Hepatocyte (in vitro differentiated cells): ENCODE measurements around the gene LASP1. TPM values are rescaled to one million over a fixed set of nuclear protein-coding genes. Genes with fewer than 3 reads are reported as not detected.
"Not testable (repeated sequence)": the region's sequence is repeated elsewhere in the genome, so short reads cannot be mapped to it uniquely, and the experiment has no call there.

ENCODE experiments used
- DNase-seq: peaks from one replicate; pipeline ENCODE4 v3.0.0-alpha.2; 2016; ENCODE audit warnings: low spot score
- H2AFZ ChIP-seq: fragments of 200-600 bp; sonication (generic); 2 replicates; pipeline ENCODE4 v1.6.0; 2016; ENCODE audit warnings: antibody characterized with exemption, mild to moderate bottlenecking
- H3K27ac ChIP-seq: fragments of 200-600 bp; sonication (generic); 2 replicates; pipeline ENCODE4 v1.5.1; 2016; ENCODE audit warnings: mild to moderate bottlenecking
- H3K27me3 ChIP-seq: fragments of 200-600 bp; sonication (generic); 2 replicates; pipeline ENCODE4 v1.6.1; 2016
- H3K36me3 ChIP-seq: fragments of 200-600 bp; sonication (generic); replicated peaks from 2 replicates; pipeline ENCODE4 v1.5.1; 2016; ENCODE audit warnings: low read depth; ENCODE audit not compliant: insufficient read depth
- H3K4me1 ChIP-seq: fragments of 200-600 bp; sonication (generic); 2 replicates; pipeline ENCODE4 v1.5.1; 2016; ENCODE audit warnings: mild to moderate bottlenecking, moderate library complexity; ENCODE audit not compliant: insufficient read depth
- H3K4me2 ChIP-seq: fragments of 200-600 bp; sonication (generic); 2 replicates; pipeline ENCODE4 v1.6.0; 2016
- H3K4me3 ChIP-seq: fragments of 200-600 bp; sonication (generic); 2 replicates; pipeline ENCODE4 v1.5.1; 2016; ENCODE audit warnings: mild to moderate bottlenecking
- H3K79me2 ChIP-seq: fragments of 200-600 bp; sonication (generic); 2 replicates; pipeline ENCODE4 v1.6.0; 2017; ENCODE audit warnings: mild to moderate bottlenecking
- H3K9me2 ChIP-seq: fragments of 200-600 bp; sonication (generic); replicated peaks from 2 replicates; pipeline ENCODE4 v1.6.0; 2017; ENCODE audit warnings: mild to moderate bottlenecking; ENCODE audit not compliant: insufficient read depth
- H3K9me3 ChIP-seq: fragments of 200-600 bp; sonication (generic); 2 replicates; pipeline ENCODE4 v1.5.1; 2016; ENCODE audit warnings: low read depth, mild to moderate bottlenecking
- H4K20me1 ChIP-seq: fragments of 200-600 bp; sonication (generic); 2 replicates; pipeline ENCODE4 v1.6.0; 2016; ENCODE audit warnings: mild to moderate bottlenecking; ENCODE audit not compliant: insufficient read depth, poor library complexity, severe bottlenecking
- EZH2 ChIP-seq: fragments of 200-600 bp; sonication (generic); IDR thresholded peaks from 2 replicates; pipeline ENCODE4 v1.6.1; 2016; ENCODE audit warnings: antibody characterized with exemption, mild to moderate bottlenecking, borderline replicate concordance
- EZH2phosphoT487 ChIP-seq: fragments of 200-600 bp; sonication (generic); IDR thresholded peaks from one replicate; pipeline ENCODE4 v1.6.1; 2018; ENCODE audit warnings: antibody characterized with exemption, mild to moderate bottlenecking, low read depth, moderate library complexity; ENCODE audit not compliant: unreplicated experiment, severe bottlenecking
- WGBS: methylation state at CpG from one replicate; pipeline ENCODE4 v1.1.6; 2016; ENCODE audit warnings: low lambda C conversion rate; ENCODE audit errors: missing lambda C conversion rate; 5-methylcytosine and 5-hydroxymethylcytosine counted together
- polyA plus RNA-seq: library from polyadenylated mRNA; unstranded; fragments of >200 nt; fragmentation: Nextera tagmentation; extraction: Ambion mirVana; gene quantifications from 2 replicates; pipeline ENCODE4 v1.2.1, GENCODE V29; 2016
- total RNA-seq: library from RNA; depleted of rRNA; stranded (reverse); fragments of >200 nt; gene quantifications from 2 replicates; pipeline ENCODE4 v1.2.3, GENCODE V29; 2014
- TF ChIP-seq, protein P1 (sequence below): fragments of 200-600 bp; sonication (generic); IDR thresholded peaks from 2 replicates; pipeline ENCODE4 v1.5.1; 2016; ENCODE audit warnings: antibody characterized with exemption, mild to moderate bottlenecking; ENCODE audit not compliant: poor library complexity

The LASP1 gene
- total and polyA plus RNA-seq, 2 experiments from 2014 or later = 141 to 238 TPM

DNA sequence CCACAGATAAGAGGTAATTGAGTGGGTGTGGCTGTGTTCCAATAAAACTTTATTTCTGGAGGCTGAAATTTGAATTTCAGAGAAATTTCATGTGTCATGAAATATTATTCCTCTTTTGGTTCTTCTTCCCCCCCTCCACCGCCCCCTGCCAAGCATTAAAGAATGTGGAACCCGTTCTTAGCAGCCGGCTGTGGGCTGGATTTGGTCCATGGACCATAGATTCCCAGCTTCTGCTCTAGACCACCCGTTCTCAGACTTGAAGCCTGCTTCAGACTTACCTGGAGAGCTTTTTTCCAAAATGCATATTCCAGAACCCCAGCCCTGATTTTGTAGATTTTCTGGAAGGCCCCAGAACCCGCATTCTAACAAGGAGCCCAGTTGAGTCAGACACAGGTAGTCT lies 40.5 kb downstream of the LASP1 start:
- peaks cover 20% of the 10 kb centered on the region for H3K4me1 ChIP-seq
- no peak for TF ChIP-seq EZH2phosphoT487
- no peak for TF ChIP-seq EZH2

DNA sequence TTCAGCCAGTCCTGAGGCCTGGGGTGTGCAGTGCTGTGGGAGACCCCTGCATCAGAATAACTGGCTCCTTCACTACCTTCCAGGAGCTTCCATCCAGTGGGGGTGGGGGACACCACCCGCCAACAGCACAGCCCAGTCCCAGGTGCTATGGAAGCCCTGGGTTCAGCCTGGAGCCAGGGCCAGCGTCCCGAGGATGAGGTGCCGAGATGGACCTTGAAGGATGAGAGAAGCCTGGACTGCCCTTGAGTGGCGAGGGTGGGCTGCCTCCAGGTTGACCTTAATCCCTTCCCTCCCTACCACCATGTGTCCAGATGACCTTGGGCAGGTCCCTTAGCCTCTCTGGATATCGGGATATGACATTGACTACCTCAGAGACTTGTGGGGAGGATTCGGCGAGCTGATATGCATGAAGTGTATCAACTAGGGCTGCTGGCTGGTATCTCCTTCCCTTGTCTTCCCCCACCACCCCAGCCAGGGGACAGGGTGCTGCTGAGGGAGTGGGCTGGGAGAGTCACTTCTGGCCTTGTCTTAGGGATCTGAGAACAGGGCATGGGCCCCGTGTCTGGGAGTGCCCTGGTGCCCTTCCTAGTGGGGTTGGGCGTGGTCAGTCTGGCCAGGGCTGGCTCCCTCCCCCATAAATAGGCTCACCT lies 41.3 kb downstream of the LASP1 start:
- Histone ChIP-seq H3K27me3 (no peaks in the 10 kb centered on the region), H3K79me2 (peaks cover 63% of the 10 kb centered on the region), H3K9me2 (no peaks in the 10 kb centered on the region), H3K4me3 (no peak overlapping the region), H3K27ac (no peak overlapping the region), H3K4me1 (peaks cover 20% of the 10 kb centered on the region), H3K36me3 (no peaks in the 10 kb centered on the region), H2AFZ (no peak overlapping the region), H3K9me3 (no peaks in the 10 kb centered on the region), H3K4me2 (no peak overlapping the region), H4K20me1 (peaks cover 77% of the 10 kb centered on the region)
- DNase-seq = no peak
- WGBS = 90% methylated on average over 10 of the region's 10 CpGs
- TF ChIP-seq, protein P1, sequence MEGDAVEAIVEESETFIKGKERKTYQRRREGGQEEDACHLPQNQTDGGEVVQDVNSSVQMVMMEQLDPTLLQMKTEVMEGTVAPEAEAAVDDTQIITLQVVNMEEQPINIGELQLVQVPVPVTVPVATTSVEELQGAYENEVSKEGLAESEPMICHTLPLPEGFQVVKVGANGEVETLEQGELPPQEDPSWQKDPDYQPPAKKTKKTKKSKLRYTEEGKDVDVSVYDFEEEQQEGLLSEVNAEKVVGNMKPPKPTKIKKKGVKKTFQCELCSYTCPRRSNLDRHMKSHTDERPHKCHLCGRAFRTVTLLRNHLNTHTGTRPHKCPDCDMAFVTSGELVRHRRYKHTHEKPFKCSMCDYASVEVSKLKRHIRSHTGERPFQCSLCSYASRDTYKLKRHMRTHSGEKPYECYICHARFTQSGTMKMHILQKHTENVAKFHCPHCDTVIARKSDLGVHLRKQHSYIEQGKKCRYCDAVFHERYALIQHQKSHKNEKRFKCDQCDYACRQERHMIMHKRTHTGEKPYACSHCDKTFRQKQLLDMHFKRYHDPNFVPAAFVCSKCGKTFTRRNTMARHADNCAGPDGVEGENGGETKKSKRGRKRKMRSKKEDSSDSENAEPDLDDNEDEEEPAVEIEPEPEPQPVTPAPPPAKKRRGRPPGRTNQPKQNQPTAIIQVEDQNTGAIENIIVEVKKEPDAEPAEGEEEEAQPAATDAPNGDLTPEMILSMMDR = no peak
- TF ChIP-seq EZH2 = no peak
- no peak for TF ChIP-seq EZH2phosphoT487

More for the DNA sequence above, 40.5 kb downstream of the LASP1 start:
- Histone ChIP-seq H3K4me2 (no peak overlapping the region), H3K9me3 (no peaks in the 10 kb centered on the region), H3K9me2 (no peaks in the 10 kb centered on the region), H3K4me3 (no peak overlapping the region), H3K27ac (no peak overlapping the region), H3K36me3 (no peaks in the 10 kb centered on the region), H3K79me2 (peaks cover 68% of the 10 kb centered on the region), H2AFZ (no peak overlapping the region), H4K20me1 (peaks cover 79% of the 10 kb centered on the region), H3K27me3 (no peaks in the 10 kb centered on the region)
- 88% methylated on average over 5 of the region's 5 CpGs for WGBS
- DNase-seq = no peak

DNA sequence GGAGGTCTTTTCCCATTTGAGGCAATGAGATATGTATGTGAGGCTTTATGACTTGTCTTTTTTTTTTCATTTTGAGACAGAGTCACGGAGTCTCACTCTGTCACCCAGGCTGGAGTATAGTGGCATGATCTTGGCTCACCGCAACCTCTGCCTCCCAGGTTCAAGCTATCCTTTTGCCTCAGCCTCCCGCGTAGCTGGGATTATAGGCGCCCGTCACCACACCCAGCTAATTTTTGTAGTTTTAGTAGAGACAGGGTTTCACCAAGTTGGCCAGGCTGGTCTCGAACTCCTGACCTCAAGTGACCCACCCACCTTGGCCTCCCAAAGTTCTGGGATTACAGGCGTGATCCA lies 41.8 kb downstream of the LASP1 start:
- not testable (repeated sequence) for H3K36me3 ChIP-seq, H3K27me3 ChIP-seq, H3K9me2 ChIP-seq, H3K4me3 ChIP-seq, H2AFZ ChIP-seq, H3K9me3 ChIP-seq, H3K4me2 ChIP-seq, DNase-seq
- 95% methylated on average over 8 of the region's 8 CpGs for WGBS
- peaks cover 58% of the 10 kb centered on the region for H3K79me2 ChIP-seq
- H3K4me1 ChIP-seq = peaks cover 20% of the 10 kb centered on the region
- peaks cover 72% of the 10 kb centered on the region for H4K20me1 ChIP-seq
- peak overlapping the region; percentile 46 for H3K27ac ChIP-seq

DNA sequence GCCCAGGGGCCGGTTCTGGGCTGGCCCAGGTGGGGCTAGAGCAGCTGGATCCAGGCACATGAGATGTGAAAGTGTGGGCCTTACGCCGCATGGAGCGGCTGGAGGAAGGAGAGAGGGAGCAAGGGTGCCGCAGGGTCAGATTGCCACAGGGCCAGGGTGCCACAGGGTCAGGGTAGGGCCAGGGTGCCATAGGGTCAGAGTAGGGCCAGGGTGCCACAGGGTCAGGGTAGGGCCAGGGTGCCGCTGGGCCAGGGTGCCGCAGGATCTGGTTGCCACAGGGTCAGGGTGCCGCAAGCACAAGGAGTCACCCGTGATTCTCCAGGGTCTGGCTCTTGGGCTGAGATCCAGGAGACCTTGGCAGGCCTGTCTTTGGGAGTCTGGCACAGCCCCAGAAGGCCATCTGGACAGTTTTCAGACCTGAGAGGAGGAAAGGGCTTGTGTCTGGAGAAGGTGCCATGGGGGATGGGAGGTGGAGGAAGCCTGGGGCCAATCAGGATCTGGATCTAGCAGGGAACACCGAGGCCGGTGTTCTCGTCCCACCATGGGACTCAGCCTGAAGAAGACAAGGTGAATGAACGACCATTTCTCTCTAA lies 42.5 kb downstream of the LASP1 start:
- TF ChIP-seq, protein P1 = no peak
- TF ChIP-seq EZH2phosphoT487 (no peak), EZH2 (no peak)
- Histone ChIP-seq H4K20me1 (peaks cover 66% of the 10 kb centered on the region), H3K27me3 (no peaks in the 10 kb centered on the region), H3K9me3 (no peaks in the 10 kb centered on the region), H3K36me3 (no peaks in the 10 kb centered on the region), H3K79me2 (peaks cover 52% of the 10 kb centered on the region), H3K27ac (peak overlapping the region; percentile 46), H2AFZ (no peak overlapping the region), H3K4me1 (peaks cover 20% of the 10 kb centered on the region), H3K9me2 (no peaks in the 10 kb centered on the region), H3K4me3 (no peak overlapping the region), H3K4me2 (no peak overlapping the region)
- 90% methylated on average over 13 of the region's 13 CpGs for WGBS
- peak; percentile 53 for DNase-seq
